NB4 (cell line): ENCODE data around the gene OR13J1.
A peak's percentile ranks its signal among the peaks of the same experiment; 100 is the strongest.
"Not testable (repeated sequence)": the region's sequence is repeated elsewhere in the genome, so short reads cannot be mapped to it uniquely, and the experiment has no call there.

ENCODE experiments used
- DNase-seq: peaks from one replicate; pipeline ENCODE4 v3.0.0; 2010; ENCODE audit warnings: low read depth
- H3K4me3 ChIP-seq: one replicate; pipeline ENCODE4 v1.5.1; 2011; ENCODE audit warnings: mild to moderate bottlenecking, low read depth, low read length, moderate library complexity
- MYC ChIP-seq: IDR thresholded peaks from 2 replicates; pipeline ENCODE4 v1.6.1; 2011; ENCODE audit warnings: low read depth, low read length
- POLR2A ChIP-seq: IDR thresholded peaks from 2 replicates; pipeline ENCODE4 v1.6.1; 2011; ENCODE audit warnings: mild to moderate bottlenecking; ENCODE audit not compliant: insufficient read length; ENCODE audit errors: extremely low read depth
- TF ChIP-seq, protein P1 (sequence below): IDR thresholded peaks from 2 replicates; pipeline ENCODE4 v1.6.1; 2011; ENCODE audit warnings: low read depth, low read length
- TF ChIP-seq, protein P2 (sequence below): IDR thresholded peaks from one replicate; pipeline ENCODE4 v1.5.1; 2012; ENCODE audit warnings: low read depth, low read length

Gene OR13J1

DNA sequence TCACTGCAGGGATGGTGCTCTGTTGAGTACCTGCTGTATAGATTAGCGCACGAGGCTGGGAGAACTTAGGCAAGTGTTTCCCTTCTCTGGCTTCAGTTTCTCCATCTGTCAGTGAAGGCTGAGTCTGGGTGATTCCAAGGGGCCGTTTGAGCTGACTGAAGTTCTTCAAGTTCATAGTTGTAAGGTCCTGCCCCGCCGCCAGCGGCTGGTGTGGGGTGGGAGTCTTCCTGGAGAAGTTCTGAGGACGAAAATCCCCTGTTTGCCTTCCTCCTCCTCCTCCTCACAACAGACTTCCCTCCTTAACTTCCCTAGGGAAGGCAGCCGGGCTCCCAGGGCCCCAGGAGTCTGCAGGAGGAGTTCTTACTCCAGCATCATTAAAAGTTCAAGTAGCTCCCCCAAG lies 34.1 kb upstream of the OR13J1 start:
- no peak for DNase-seq
- TF ChIP-seq, protein P1, sequence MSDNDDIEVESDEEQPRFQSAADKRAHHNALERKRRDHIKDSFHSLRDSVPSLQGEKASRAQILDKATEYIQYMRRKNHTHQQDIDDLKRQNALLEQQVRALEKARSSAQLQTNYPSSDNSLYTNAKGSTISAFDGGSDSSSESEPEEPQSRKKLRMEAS = no peak
- TF ChIP-seq, protein P2, sequence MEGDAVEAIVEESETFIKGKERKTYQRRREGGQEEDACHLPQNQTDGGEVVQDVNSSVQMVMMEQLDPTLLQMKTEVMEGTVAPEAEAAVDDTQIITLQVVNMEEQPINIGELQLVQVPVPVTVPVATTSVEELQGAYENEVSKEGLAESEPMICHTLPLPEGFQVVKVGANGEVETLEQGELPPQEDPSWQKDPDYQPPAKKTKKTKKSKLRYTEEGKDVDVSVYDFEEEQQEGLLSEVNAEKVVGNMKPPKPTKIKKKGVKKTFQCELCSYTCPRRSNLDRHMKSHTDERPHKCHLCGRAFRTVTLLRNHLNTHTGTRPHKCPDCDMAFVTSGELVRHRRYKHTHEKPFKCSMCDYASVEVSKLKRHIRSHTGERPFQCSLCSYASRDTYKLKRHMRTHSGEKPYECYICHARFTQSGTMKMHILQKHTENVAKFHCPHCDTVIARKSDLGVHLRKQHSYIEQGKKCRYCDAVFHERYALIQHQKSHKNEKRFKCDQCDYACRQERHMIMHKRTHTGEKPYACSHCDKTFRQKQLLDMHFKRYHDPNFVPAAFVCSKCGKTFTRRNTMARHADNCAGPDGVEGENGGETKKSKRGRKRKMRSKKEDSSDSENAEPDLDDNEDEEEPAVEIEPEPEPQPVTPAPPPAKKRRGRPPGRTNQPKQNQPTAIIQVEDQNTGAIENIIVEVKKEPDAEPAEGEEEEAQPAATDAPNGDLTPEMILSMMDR = no peak
- no peak overlapping the region for H3K4me3 ChIP-seq

DNA sequence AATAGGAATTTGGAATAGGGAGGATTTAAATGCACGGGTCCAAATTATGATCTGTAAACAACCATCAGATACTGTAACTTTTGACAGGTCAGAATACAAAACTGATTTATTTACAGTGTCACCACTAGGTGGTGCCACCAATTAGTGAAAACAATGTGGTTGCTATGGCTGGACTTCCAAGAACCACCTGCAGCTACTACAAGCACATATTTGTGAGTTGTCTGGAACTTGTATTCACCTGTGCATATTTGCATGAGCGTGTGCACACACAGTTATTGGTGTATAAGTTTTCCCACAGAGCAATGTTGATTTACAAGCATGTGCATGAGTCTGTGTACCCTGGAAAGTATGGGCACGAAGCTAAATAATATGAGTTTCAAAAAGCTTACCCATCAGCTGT lies 32.8 kb upstream of the OR13J1 start:
- DNase-seq = peak; percentile 46
- H3K4me3 ChIP-seq = no peak overlapping the region
- TF ChIP-seq, protein P2 = peak; percentile 36
- TF ChIP-seq MYC (no peak), POLR2A (no peak)
- TF ChIP-seq, protein P1 = peak; percentile 7; the same call in 1 of the 2 replicates

DNA sequence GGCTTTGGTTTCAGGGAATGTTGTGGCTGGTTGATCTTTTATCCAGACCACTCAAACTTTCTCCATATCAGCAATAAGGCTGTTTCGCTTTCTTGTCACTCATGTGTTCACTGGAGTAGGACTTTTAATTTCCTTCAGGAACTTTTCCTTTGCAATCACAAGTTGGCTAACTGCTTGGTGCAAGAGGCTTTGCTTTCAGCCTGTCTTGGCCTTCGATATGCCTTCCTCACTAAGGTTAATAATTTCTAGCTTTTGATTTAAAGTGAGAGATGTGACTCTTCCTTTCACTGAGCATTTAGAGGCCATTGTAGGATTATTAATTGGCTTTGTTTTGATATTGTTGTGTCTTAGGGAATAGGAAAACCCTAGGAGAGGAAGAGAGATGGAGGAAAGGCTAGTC lies 28.8 kb upstream of the OR13J1 start:
- no peak for DNase-seq
- TF ChIP-seq, protein P2 = no peak
- TF ChIP-seq MYC = no peak
- TF ChIP-seq, protein P1 = no peak
- no peak for TF ChIP-seq POLR2A
- H3K4me3 ChIP-seq = no peak overlapping the region

DNA sequence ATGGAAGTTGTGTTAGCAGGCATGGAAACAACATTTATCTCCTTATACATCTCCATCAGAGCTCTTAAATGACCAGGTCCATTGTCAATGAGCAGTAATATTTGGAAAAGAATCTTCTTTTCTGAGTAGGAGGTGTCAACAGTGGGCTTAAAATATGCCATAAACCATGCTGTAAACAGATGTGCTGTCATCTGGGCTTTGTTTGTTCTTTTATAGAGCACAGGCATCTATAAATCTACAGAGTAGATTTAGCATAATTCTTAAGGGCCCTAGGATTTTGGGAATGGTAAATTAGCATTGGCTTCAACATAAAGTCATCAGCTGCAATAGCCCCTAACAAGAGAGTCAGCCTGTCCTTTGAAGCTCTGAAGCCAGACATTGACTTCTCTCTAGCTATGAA lies 28.1 kb upstream of the OR13J1 start:
- H3K4me3 ChIP-seq = no peak overlapping the region
- no peak for TF ChIP-seq MYC
- TF ChIP-seq, protein P1 = no peak
- TF ChIP-seq, protein P2 = no peak
- TF ChIP-seq POLR2A = no peak
- DNase-seq = no peak

DNA sequence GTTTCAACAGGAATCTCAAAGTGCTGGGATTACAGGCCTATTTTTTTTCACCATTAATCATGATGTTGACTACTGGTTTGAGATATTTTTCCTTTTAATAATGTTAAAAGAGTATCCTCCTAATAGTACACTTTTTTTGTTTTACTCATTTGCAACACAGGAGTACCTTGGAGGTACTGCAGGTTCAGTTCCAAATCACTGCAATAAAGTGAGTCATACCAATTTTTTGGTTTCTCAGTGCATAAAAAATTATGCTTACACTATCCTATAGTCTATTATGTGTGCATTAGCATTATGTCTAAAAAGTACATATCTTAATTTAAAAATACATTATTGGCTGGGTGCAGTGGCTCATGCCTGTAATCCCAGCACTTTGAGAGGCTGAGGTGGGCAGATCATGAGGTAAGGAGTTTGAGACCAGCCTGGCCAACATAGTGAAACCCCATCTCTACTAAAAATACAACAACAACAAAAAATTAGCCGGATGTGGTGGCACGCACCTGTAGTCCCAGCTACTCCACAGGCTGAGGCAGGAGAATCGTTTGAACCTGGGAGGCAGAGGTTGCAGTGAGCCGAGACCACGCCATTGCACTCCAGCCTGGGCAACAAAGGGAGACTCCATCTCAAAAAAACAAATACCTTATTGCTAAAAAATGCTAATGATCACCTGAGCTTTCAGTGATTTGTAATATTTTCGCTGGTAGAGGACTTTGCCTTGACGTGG lies 27.3 kb upstream of the OR13J1 start:
- not testable (repeated sequence) for DNase-seq, H3K4me3 ChIP-seq

DNA sequence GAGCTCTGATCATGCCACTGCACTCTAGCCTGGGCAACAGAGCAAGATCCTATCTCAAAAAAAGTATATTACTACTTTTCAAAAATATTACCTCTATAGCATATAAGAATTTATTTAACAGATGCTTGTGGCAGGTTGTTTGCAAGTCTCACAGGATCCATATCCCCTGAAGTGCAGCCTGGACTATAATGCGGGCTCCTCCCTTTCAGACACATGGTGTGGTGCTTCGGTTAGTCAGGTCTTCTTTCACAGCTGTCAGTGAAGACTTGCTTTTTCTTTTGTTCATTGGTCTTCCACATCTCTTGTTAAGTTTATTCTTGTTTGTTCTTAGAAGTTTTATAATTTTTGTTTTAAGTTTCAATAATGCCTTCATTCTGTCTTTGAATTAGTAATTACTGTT lies 26.4 kb upstream of the OR13J1 start:
- no peak overlapping the region for H3K4me3 ChIP-seq
- no peak for DNase-seq
- TF ChIP-seq, protein P1 = no peak
- TF ChIP-seq, protein P2 = no peak
- TF ChIP-seq POLR2A (no peak), MYC (no peak)
